Glomerular visceral epithelial cell (primary cell): ENCODE results near the gene TMEM51.
A peak's percentile ranks its signal among the peaks of the same experiment; 100 is the strongest.

Source experiments
- DNase-seq: peaks from one replicate; pipeline ENCODE4 v3.0.0-alpha.2; 2016; ENCODE audit errors: extremely low spot score

The TMEM51 gene, protein sequence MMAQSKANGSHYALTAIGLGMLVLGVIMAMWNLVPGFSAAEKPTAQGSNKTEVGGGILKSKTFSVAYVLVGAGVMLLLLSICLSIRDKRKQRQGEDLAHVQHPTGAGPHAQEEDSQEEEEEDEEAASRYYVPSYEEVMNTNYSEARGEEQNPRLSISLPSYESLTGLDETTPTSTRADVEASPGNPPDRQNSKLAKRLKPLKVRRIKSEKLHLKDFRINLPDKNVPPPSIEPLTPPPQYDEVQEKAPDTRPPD

DNA sequence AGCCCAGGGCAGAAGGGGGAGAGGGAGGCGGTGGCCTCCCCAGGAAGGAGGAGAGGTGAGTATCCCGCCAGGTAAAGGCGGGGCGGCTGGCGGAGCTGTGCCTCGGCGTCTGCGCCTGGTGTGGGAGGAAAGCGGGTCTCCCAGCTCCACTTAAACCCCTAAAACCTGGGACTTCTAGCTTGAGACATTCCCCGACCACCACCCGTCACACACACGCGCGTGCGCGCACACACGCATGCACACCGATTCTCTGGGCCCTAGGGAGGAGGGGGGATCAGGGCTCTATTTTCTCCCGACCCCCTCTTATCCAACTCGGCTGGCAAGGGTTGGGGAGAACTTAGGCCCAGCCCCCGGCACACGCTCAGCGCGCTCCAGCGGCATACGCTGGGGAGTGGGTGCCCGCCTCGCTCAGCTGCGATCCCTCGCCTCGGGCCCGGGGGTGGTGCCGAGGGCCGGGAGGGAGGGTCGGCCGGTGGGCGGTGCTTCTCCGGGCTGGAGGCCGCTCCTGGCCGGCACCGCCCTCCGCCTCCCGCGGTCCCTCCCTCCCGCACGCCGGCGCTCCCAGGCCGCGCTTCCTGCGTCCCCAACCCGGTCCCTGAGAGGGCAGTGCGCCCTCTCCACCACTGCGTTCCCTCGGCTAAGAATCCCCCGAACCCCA is at the start of gene TMEM51:
TSS of gene TMEM51 (plus strand) at position 564 of the 658 bp plus-strand sequence. CDS start 61,341 bp downstream, outside the sequence.
- DNase-seq = peak; percentile 78

DNA sequence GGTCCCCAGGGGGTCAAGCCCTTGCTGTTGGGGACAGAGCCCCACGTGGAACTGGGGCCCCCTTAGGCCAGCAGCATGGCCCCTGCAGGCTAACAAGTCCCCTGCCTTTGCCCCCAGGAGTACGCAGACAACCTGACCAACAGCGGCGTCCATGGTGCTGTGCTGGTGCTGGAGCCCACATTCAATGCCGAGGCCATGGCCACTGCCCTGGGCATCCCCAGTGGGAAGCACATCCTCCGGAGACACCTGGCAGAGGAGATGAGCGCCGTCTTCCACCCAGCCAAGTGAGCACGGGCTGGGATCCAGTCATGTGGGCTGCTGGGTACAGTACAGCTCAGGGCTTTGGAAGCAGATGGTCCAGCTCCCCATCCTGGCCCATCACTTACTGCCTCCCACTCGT is 49.6 kb upstream of the TMEM51 start:
- DNase-seq = no peak

DNA sequence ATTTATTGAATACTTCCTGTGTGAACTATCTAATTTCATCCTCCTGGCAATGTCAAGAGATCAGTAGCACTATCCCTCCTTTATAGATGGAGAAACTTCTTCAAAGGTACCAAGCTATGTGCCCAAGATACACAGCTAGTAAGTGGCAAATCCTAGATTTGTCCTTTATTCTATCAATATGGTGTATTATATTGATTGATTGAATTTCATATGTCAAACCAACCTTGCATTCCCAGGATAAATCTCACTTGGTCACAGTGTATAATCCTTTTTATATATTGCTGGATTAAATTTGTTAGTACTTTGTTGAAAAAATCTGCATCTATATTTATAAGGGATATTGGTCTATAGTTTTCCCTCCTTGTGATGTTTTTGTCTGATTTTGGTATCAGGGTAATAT is 48.8 kb upstream of the TMEM51 start:
- DNase-seq = no peak

DNA sequence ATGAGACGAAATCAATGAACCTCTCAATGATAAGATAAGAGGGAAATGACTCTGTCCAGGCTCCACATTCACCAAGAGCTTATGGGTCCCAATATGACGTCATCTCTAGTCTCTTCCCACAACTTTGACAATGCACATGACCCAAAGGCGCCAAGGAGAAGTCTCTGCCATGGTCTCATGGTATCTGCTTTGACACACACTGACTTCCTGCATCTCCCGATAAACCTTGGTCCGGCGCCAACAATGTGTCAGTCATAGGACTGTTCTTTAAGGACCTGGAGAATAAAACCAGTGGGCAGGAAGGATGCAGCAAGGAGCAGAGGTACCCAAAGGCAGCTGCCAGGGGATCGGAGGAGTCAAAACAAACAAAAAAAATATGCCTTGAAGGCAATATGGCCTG is 46.9 kb upstream of the TMEM51 start:
- no peak for DNase-seq

DNA sequence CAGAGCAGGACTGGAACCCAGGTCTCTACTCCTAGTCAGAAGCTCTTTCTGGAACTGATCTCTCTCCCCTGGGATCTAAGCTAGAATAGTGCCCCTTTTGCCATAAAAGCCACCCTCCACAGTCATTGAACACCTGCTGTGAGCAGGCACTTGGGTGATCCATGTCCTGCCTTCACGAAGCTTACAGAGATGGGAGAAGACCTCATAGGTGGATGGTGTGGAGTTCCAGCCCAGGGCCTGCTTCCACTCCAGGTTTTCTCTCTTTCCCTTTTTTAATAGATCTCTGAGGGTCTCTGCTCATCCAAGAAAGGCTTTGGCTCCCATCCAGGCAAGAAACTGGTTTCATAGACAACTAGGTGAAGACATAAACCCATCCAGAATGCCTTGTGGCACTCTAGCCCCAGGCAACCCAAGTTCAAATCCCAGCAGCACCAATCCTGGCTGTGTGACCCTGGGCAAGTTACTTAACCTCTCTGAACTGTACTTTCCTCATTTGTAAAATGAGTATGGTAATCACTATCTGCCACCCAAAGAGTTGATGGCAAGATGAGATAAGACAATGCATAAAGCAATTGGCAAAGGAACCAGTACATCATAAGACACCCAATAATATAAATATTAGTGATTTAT is 46.4 kb upstream of the TMEM51 start:
- DNase-seq = no peak

DNA sequence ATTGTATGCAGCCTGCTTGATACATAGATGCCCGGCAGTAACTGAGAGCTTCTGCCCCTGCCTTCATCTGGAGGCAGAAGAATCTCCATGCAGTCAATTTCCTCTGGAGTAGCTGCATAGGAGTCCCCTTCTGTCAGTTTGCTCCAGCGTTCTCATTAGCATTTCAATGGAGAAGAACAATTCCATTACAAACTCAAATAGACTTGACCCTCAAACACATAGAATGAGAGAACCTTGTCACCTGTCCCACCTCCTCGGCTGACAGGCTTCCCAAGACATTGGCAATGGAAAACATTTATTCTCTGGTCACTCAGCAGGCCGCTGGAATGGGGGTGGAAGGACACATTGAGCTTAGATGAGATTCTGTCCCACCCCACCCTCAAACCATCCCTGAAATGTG is 45.6 kb upstream of the TMEM51 start:
- no peak for DNase-seq

DNA sequence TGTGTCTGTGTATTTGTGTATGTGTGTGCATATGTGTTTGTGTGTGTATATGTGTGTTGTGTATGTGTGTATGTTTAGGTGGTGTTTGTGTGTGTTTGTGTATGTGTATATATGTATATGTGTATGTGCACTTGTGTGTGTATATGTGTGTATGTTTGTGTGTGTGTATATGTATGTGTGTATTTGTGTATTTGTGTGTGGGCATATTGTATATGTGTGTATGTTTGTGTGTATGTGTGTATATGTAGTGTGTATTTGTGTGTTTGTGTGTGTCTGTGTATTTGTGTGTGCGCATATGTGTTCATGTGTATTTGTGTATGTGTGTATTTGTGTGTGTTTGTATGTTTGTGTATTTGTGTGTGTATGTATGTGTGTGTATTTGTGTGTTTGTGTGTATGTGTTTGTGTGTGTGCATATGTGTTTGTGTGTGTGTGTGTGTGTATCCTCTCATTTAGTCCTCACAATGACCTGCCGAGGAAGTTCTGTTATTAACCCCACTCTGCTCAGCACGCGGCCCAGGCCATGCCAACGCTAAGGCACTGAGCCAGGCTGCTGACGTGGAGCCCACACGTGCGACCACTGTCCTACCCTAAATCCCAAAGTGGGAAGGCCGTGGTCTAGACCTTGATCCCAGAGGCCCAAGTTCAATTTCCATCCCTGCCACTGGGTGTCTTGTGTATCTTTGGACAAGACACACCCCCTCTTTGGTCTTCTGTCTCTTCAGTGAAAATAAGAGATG is 43.2 kb upstream of the TMEM51 start:
- DNase-seq = no peak

DNA sequence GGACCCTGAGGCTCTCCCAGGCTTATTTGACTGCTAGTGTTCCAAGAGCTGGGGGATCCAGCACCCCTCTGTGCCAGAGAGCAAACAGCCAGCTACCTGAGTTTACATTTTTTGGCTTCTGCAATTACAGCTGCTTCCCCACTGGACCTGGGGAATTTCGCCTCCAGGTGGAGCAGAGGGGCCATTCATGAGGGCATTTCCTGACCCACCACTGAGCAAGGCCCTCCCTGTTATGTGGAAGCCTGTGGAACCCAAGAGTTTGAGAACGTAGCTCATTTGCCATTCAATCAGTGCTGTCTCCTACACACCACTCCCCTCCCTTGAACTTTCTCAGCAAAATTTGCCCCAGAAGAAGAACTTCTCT is 42.7 kb upstream of the TMEM51 start:
- DNase-seq = no peak

DNA sequence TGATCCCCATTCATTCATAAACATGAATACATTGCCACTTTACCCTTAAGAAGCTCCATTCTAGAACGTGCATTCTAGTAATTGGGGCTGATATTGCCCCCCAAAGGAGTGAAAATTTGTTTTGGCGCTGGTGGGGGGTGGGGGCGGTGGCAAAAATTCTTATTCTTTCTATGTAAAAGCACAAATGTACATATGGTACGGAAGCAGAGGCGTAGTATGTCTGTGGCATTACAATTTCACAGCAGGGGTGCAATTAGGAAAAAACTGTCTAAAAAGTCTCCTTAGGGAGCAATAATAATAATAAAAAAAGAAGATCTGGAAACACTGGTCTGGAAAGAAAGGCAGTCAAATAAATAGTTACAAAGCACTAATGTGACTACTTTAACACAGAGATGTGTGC is 40.4 kb upstream of the TMEM51 start:
- no peak for DNase-seq

DNA sequence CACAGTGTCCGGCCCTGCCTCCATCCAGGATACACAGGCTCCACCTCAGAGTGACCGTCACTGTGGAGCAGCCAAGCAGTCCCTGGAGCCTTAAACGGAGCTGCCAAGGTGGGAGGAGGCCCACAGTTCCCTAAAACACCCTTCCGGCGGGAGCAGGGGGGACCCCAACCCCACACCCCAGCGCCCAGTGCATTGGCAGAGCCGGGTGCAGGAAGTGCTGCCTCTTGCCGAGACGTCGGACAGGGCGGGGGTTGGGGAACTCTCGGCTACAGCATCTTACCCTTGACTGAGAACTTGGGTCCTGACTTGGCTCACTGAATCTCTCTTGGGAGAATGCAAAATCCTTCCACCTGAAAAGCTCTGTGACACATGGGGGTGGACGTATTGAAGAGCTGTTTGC is 38.7 kb upstream of the TMEM51 start:
- DNase-seq = no peak

DNA sequence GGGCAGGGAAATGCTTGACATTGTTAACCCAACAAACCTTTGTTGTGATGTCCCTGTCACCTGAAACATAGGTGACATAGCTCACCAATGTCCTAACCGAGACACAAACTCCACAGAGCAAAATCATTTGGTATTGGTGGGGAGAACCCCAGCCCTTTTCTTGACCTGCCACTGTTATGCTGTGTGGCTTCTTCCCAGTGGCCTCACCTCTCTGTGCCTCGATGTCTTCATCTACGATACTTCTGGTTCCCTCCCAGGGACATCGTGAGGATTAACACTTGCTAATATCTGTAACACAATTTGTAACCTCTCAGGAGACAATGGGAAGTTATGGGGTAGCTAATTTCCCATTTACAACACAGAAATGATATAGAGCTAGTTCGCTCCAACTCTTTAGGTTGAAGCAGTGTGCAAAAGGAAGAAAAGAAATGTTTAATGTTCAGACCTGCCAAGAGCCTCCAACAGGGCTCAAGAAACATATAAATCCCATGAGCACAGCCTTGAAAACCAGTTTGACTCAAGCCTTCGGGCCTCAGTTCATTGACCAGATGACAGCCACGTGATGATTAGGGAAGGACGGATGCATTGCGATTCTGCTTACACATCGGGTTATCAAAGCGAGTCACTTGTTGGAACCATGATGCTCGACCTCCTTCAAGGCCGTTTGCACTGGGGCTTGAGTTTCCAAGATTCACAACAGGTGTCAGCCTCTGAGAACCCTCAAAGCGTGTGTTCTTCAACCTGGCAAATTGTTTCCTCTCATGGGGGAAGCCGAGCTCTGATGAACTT is 37.8 kb upstream of the TMEM51 start:
- no peak for DNase-seq

DNA sequence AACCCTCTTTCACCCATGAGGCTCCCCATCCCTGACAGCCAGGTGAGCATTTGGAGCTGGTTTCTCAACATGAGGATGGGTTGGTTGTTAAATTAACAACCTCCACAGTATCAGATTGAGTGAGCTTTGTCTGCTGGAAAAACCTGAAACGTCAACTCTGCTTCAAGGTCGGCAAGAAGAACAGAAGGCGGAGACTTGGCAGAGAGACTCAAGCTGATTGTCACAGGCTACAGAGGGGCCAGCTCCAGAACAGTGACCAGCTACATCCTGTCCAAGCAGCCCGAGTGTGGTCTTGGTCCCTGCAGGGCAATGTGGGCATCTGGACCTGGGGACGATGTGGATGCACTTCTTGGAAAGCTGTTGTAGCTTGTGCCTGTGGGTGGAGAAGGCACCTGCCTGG is 36.6 kb upstream of the TMEM51 start:
- DNase-seq = no peak

DNA sequence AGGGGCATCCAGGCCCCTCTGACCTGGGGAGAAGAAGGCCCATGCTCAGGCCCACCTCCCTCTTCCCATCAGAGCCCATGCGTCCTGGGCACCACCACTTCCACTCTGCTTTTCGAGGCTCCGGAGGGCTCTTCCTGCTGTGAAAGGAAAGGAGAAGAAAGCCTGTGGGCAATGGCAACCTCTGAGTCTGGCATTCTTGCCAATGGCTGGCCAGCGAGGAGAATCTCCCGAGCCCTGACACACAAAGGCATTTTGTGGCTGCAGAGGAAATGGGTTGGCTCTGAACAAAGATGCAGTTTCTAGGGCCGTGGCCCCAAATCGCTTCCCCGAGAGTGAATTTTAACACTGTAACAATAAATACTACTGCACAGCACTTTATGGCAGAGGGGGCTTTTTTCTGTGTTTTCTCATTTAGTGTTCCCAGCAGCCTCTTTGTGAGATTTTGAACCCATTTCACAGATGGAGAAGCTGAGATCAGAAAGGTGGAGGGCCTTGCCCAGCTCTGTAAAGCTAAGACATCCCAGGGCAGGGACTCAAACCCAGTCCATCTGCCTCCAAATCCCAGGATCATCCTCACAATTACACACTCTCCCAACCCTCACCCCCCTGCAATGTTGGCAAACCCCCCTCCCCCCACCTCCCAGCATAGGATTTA is 35.7 kb upstream of the TMEM51 start:
- no peak for DNase-seq

DNA sequence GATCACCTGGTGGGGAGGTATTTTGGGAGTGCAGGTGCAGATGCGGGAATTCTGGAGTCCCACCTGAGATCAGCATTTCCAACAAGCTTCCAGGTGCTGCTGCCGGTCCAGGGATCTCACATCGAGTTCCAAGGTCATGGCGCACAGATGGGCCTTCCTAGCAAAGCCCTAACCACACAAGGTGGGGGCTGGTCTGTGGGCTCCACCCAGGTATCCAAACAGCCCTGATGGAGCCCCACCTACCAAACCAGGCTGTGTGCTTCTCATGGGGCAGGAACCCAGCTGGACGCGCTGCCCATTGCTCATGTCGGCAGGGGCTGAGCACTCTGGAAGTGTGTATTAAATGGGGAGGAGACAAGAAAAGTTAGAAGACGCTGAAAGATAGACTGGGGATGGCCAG is 35.0 kb upstream of the TMEM51 start:
- no peak for DNase-seq

DNA sequence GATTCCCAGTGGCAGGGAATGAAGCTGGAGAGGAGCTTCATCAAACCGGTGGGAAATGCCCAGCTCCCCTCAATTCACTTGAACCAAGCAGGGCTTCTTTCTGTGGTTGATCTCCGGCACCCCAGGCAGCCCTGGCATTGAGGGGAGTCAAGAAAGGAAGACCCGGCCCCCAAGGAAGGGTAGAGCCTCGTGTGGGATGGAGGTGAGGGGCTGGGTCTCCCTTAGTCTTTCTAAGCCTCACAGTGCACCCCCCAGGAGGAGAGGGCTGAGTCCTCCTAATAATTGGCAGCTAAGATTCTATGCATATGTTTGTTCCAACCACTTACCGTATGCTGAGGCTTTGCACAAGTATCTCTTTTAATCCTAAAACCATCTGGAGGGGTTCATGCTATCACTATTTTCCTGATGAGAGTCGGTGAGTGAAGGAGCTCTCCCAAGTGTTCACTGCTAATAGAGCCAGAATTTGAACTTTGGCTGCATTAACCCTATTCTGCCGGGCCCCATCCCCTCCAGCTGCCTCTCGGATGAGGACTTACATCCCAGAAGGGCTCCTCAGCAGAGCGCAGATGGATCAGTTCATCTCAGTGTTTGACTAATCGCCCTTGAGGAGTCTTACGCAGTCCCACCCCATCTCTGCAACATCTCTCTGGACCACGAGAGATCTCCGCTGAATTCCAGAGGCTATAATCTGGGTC is 33.1 kb upstream of the TMEM51 start:
- no peak for DNase-seq

DNA sequence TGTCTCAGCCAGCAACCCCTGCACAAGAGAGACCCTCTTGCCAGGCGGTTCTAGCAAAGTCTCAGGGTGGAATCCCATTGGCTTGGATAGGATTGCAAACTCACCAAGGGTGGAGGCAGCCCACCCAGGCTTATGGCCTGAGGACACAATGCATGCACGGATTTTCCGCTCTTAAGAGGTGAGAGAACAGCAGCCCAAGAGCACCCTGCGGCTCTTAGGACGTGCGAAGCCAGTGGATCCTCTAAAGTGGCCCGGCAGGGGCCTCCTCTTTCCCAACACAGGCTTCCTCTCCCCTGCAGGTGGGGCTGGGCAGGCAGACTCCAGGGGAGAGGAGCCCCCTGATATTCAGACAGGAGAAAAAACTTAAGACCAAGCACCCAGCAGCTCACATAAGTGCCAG is 31.2 kb upstream of the TMEM51 start:
- DNase-seq = no peak

DNA sequence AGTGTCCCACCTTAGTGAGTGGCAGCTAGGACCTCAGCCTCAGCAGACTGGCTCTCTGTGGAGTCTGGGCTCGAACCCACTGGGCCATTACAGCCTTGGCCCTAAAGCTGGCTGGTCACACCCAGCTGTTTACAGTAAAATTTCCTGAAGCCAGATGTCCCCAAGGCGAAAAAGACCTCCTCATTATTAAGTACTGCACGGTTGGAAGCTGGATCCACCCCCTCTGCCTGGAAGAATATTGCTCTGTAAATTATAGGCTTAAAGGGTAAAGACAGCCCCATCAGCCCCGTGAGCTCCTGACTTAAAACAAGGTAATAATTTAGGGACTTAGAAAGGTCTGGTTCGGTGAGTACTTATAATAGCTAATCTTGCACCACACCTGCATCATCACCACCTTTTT is 30.3 kb upstream of the TMEM51 start:
- no peak for DNase-seq

DNA sequence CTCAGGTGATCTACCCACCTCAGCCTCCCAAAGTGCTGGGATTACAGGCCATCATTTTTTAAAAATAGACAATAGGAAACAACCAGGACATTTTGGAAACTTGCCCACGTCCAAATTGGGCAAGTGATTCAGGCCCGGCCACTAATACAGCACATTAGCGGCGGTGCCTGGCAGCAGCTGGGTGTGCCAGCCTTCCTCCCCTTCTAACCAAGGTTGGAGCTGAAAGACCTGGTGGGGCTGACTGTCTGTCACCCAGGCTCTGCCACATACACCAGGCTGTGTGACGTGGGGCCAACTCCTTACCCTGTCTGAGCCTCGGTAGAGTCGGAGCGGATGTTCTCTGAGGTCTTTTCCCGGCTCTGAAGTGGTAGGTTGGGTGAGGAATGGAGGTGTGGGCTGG is 29.6 kb upstream of the TMEM51 start:
- DNase-seq = no peak

DNA sequence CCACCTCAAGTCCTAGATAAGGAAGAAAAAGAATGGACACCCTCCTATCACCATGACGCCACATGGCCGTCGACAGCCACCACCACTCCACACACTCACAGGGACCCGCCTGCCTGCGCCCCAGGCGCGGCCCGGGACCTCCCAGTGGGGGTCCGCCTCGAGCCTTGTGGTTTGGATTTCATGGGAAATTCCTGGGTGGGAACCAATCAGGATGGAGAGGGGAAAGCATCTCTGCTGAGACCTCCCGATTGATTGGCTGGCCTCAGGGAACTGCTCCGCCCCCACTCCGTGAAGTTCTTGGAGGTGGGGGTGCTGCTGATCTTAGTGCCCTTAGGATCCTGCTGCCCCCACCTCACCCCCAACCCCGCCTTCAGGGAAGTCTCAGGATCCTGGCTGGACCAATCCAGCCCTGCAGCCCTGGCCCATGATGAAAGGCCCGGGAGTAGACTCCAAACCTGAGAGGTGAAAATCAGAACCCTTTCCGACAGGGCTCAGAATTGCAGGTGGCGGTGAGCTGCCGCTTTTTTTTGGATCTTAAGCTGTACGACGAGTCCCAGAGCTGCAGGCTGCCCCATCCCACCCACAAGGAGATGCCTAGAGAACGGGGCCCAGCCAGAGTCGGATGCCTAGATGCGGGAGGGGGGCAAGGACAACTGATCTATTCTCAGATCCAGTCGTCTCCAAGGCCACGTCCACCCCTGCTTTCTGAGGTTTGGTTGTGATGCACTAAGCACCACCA is 29.0 kb upstream of the TMEM51 start:
- no peak for DNase-seq

DNA sequence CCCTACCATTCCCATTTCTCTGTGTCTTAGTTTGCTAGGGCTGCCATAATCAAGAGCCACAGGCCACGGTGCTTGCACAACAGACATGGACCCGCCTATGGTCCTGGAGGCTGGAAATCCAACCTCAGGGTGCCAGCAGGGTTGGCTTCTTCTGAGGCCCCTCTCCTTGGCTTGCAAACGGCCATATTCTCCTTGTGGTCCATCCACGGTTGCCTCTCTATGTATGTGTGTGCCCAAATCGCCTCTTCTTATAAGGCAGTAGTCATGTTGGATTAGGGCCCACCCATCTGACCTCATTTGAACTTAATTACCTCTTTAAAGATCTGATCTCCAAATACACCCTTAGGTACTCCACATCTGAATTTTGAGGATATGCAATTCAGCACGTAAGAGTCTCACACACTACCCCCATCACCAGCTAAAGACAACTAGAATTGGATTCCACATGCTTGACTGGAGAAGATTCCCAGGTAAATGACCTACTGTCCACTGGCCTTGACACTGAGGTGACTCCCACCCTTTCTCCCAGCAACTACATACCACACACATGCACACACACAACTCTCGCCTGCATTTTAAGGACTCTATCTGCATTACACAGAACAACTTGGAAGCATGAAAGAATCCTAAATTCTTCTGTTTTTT is 28.3 kb upstream of the TMEM51 start:
- DNase-seq = no peak
